HG03469 (cell line): ENCODE measurements around the gene PNPLA2.

Source experiments
- ATAC-seq: cut with Tn5 transposase; IDR thresholded peaks from one replicate; pipeline ENCODE4 v1.9.1; 2021; ENCODE audit warnings: mild to moderate bottlenecking, moderate library complexity, moderate number of reproducible peaks; ENCODE audit not compliant: unreplicated experiment

PNPLA2 gene, protein sequence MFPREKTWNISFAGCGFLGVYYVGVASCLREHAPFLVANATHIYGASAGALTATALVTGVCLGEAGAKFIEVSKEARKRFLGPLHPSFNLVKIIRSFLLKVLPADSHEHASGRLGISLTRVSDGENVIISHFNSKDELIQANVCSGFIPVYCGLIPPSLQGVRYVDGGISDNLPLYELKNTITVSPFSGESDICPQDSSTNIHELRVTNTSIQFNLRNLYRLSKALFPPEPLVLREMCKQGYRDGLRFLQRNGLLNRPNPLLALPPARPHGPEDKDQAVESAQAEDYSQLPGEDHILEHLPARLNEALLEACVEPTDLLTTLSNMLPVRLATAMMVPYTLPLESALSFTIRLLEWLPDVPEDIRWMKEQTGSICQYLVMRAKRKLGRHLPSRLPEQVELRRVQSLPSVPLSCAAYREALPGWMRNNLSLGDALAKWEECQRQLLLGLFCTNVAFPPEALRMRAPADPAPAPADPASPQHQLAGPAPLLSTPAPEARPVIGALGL

DNA sequence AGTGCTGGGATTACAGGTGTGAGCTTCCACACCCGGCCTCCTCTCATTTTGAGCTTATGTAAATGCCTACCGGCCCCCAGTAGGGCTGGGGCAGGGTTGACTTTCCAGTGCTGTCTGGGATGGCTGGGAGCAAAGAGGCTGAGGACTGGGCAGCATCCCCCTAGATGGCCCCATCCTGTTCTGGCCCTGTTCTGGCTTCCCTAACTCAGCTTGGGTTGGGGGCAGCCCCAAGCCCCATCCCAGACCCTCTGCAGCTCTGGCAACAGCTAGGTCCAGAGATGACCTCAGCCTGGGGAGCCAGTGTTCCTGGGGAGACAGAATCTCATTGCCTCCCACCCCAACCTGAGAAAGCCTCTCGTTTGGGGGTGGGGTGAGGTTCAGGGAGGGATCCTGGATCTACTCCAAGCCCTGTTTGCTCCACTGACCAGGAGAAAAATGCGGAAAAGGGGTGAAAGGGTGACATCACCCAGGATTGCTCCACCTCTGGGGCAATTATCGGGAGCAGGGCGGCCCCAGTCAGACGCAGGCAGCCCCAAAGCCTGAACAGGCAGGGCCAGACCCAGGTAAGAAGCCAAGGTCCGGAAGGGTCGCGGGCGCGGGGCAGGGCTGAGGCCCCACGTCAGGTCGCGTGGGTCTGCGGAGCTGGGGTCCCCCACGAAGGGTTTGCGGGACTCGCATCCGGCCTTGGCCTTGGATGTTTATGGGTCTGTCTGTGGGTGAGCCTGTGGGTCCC lies at the start of gene PNPLA2:
Gene PNPLA2 (plus strand): TSS at position 519 of the 733 bp plus-strand sequence. CDS start 805 bp downstream, outside the sequence.
- ATAC-seq = no peak

DNA sequence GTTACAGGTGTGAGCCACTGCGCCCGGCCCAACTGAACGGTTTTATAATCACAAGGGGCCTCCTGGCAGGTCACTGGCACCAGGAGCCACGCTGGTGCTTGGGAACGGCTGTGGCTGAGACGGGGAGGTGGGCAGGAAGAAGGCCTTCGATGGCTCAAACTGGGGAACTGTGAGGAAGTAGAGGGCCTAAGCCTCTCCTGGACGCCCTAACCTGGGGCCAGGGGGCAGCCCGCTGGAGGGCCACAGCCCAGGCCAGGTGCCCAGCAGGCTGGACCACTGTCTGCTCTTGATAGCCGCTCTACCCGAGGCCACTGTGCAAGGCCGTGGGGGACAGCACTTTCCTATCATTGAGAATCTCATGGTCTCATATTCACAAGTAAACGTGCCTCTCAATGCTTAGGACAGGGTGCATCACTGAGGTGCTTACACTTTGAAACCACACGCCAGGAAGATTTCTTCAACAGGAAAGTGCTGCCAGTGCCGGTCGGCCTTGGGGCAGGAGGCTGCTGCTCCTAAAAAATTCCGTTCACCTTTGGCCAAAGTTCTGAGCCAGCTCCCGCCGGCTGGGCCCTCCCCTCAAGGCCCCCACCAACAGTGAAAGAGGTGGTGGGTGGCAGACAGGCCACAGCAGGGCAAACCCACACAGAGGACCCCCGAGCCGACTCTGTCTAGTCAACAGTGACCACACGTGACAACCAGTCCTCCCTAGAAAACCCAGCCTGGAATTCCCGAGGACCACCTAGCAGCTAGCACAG lies 48.6 kb upstream of the PNPLA2 start:
- no peak for ATAC-seq

DNA sequence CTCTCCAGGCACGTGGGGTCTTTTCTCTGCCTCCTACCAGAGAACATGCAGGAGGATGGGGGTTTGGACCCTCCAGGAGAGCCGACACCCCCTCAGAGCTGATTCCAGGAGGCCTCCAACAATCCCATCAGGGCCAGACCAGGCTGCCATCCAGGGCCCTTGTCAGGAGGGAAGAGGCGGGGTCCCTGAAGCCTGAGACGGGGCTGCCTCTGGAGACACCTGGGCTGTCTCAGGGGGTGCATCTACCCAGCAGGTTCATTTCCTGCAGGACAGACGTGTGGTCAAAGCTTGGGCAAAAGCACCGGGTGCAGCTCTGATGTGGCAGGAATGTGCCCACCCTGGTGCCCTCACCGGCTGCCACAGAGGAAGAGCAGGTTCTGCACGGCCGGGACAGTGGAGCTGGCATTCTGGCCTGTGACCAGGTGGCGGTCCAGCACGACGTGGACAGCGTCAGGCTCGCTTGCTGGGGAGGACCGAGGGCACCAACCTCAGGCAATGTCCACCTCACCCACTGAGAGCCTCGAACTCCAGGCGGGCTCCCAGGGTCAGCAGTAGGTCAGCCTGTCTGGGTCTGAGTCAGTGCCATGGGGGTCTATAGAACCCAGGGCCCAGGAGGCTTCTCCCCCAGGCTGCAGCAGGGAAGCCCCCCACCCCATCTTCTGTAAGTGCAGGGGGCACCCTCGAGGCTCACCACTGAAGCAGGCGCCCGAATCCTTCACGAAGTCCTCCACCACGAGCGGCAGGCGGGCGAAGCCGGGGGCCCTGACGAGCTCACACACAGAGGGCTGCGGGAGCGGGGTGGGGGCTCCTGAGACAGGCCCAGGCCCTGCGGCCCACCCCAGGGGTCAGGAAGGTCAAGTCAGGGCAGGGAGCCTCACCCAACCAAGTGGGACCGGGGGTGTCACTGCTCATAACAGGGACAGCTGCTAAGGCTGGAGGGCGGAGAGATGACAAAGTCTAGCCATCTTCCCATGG lies 47.8 kb upstream of the PNPLA2 start:
- no peak for ATAC-seq

DNA sequence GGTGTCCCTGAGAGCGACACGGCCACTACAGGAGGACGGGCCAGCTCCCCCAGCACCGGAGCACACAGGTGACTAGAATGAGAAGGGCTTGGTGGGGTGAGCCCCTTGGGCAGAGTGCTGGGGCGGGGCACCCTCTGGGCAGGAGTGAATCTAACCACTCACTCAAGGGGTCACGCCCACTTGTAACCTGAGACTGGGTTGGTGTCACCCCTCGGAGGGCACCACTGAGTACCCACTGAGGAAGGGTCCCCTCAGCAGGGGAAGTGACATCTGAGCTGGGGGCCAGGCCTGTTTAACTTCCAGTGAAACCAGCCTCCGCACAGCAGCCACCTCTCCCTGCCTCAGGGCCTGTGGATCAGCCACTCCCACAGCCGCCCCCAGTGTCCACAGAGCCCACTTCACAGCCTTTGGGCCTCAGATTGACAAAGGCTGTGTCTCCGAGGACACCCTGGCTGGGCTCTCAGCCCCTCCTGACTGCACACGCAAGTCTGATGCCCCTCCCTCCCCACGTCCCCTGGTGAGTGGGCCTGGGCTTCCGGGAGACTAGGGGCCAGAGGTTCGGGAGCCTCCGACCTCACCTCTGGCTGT lies 47.0 kb upstream of the PNPLA2 start:
- ATAC-seq = no peak

DNA sequence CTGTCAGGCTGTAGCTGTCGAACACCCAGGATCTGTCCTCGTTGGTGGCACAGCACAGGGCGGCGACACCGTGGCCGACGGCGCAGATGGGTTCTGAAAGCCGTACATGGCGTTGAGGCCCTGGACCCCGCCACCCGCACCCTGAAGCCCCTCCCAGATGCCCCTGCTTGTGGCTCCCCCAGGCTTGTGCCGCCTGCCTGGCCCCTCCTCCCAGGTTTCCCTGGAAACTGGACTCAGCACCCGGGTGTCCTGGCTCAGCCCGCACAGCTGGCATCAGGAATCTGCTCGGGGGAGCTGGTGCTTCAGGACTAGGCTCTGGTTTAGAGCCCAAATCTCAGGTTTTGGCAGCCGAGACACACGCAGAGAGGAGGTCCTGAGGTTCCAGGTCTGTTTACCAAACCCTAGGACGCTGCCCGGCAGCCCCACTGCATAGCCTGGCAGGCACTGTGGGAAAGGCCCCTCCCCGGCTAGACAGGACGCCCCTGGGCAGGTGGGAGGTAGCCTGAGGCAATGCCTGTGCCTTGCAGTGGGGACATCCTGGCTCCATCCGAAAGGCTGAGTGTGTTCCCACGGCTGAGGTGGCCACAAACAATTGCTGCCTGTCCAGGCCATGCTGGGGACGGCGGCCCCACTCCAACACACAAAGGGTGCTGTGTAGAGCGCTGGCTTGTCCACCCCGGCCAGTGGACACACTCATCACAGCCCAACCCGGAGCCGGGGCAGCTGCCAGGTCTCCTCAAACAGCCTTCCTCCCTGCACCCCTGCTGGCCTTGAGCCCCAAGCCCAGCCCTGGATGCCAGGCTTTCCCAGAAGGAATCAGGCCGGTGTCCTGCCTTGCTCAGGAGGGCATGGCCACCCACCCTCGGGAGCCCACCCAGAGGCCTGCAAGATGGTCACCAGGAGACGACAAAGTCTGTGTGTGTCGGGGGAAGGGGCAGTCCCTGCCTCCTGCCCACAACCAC lies 46.0 kb upstream of the PNPLA2 start:
- ATAC-seq = no peak

DNA sequence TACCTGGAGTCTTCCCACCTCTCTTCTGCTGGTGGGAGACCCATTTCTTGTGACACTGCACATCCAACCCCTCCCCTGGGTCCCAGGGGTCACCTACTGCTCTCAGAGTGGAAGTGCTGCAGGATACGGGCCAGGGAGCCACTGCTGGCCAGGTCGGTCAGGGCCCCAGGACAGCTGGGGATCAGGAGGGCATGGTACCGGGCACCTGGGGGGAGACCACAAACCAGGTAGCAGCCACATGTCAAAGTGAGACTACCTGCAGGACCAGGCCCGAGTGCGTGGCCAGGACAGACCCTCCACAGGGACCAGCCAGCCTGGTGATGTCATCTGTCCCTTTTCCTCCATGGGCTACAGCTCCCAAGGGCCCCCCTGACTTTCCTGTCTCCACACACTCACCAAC lies 45.3 kb upstream of the PNPLA2 start:
- ATAC-seq = no peak

DNA sequence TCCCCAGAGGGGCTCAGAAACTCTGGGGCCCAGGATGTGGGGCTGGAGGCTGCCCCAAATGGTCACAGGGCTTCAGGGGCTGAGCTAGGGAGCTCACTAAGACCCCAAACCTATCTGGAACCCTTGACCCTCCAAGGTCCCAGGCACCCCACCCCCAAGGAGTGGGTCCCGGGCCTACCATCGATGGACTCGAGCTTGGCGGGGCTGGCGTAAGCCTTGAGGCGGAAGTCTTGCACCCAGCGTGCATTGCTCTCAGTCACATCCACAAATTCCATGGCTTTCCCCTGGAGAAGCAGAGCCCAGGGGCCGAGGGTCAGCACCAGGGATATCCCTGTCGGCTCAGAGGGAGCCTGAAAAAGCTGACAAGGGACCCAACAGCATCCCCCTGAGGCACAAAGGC lies 44.9 kb upstream of the PNPLA2 start:
- ATAC-seq = no peak

DNA sequence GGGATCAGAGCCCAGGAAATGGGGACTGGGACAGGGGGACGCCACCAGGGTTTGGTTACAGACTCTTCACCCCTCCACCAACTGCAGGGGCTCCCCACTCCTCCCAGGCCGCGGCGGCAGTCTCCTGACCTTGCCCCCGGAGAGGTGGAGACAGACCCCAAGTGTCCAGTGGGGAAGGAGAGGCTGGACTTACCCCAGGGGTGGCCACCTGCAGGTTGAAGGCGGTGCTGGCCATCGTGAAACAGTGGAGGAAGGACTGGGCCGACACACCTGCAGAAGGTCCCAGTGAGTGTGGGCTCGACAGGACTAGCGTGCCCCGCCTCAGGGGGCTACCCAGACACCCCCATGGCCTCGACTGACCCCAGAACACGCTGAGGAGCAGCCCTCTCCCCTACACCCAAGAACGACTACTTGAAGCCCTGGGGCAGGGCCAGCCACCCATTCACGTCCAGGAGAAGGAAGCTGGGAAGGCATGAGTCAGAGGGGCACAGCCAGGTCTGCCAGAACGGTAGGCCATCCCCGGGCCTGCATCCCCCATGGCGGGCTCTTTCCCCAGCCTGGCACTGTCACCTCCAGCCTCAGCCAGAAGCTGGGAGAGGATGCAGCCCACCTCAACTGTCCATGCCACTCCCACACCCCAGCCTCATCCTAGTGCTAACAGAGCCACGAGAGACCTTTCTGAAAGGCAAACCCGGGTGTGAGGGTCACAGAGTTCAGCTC lies 43.7 kb upstream of the PNPLA2 start:
- no peak for ATAC-seq

DNA sequence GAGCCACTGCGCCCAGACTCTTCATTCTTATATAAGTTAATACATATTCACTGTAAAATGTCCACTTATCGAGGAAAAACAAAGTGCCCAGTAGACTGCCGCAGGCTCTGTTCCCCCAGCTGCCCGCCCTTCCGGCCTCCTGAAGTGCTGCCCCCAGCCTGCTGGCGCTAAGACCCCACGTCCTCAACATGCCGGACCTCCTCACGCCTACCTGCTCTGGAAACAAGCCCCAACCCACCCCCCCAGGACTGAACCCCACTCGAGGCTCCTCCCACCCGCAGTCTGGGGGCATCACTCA lies 42.5 kb upstream of the PNPLA2 start:
- no peak for ATAC-seq

DNA sequence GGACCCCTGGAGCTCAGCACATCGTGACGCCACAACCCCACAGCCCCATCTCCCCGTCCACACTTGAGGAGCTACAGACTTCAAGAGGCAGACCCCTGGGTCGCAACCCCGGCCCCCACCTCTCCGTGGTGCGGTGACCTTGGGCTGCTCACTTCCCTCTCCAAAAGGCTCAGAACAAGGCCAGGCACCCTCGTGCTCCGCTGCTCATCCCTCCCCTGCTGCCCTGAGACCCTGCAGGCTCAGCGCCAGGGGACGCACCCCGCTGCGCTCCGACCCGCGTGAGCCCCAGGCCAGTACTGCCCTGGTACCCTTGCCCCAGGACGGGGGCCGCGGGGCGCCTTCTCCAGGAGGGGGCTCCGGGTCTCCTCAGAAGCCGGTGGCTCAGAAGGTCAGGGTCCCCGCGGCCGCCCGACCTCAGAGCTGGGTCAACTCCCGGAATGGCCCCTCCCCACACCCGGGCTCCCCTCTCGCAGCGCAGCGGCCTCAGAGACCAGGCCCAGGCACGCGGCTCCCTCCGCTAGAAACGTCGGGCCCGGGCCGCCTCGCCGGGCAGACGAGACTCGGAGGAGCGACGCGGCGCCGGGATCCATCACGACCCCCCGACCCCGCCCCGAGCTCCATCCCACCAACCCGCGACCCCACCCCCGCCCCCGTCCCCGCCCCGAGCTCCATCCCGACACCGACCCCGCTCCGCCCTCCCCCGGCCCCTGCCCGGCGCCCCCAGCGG lies 42.0 kb upstream of the PNPLA2 start:
- ATAC-seq = no peak

DNA sequence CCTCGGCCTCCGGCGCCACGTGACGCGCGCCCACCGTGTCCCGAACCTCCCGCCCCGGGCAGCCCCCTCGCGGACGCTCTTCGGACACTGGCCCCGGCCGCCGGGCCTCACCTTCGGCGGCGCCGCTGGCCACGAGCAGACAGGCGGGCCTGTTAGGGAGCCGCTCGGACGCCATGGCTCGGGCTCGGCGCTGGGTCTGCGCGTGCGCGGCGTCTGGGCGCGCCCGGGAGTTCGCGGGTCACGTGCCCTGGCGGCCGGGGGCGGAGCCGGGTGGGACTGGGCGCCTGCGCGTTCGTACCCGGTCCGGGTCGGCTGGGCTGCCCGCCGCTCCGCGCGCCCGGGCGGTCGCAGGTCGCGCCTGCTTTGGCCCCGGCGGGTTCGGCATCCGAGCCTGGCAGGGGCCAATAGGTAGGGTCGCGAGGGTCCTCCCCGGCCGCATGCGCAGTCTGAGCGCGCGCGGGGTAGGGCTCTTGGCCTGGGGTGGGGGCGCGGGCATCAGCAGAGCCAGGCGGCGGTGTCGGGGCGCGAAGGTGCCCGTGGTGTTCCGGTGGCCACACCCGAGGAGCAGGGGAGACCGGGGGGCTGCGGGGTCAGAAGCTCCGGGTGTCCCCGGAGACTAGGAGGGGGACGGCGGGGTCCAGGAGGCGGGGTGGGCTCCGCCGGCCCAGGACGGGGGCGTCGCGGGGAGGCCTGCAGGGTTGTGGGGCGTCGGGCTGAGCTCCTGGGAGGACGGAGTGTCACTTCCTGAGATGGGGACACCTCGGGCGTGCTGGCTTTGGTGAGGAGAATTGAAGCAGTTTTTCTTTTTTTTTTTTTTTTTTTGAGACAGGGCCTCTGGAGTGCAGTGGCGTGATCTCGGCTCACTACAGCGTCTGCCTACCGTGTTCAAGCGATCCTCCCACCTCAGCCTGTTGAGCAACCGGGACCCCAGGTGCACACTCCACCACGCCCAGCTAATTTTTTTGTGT lies 41.1 kb upstream of the PNPLA2 start, which contains the start of gene GATD1:
Gene GATD1 (minus strand): TSS at position 200 of the 968 bp plus-strand sequence. CDS start 25 bp downstream, at position 175.
- peak; percentile 45 for ATAC-seq

DNA sequence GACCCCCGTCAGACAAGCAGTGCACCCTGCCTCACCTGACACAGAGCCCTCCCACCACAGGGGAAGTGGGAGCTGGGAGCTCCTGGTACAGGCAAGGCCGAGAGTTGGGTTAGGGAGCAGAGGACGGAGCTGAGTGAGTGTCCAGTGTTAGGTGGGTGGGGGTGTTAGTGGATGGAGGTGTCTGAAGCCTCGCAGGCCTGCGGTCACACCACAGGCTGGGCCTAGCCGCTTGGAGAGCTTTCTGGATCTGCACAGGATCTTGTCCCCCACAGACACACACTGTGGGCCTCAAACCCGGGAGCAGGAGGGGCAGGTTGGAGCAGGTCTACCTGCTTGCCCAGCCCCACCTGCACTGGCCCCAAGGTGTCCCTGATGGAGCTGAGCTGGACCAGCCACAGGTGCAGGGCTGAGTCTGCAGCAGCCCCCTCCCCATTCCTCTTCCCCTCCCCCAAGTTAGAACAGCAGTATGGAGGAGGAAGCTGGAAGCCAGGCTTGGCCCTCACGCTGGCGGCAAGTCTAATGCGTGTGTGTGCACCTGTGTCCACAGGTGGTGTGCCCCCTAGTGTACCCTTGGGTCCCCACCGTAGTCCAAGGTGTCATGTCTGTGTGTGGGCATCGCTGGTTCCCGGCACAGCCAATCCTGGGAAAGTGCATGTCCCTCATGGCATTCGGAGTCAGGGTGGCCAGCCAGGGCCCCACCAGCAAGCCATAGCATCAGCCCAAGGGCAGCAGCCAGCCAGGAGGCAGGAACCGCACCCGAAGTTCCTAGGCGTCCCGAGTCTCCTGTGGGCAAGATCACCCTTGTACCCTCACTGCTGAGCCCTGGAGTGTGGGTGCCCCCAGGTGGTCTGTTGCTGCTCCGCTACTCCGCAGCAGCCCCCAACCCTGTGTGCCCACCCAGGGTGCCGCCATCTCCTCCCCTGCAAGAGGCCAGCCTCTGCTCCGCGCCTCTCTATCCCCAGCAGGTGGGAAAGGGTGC lies 39.4 kb upstream of the PNPLA2 start:
- ATAC-seq = no peak

DNA sequence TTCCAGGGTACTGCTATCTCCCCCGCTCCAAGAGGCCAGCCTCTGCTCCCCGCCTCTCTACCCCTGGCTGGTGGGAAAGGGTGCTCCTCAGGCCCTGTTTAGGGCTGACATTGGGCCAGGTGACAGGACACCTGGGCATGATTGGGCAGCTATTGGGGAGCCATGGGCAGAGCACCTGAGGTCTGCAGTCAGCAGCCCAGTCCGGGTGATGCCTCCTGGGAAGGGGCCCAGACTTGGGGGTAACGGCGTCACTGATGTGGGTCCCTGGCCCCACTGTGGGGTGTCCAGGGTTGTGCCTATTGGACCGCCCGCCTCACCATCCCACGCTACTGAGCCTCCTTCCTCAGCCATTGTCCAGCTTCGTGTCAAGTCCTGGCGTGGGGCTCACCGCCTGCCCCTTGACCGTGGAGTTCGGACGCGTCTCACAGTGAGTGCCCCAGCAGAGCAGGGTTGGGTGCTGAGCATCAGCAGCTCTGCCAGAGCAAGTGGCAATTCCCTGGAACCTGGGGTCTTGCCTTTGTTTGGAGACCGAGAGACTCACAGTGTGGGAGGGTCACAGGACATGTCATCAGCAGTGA lies 38.7 kb upstream of the PNPLA2 start:
- no peak for ATAC-seq

DNA sequence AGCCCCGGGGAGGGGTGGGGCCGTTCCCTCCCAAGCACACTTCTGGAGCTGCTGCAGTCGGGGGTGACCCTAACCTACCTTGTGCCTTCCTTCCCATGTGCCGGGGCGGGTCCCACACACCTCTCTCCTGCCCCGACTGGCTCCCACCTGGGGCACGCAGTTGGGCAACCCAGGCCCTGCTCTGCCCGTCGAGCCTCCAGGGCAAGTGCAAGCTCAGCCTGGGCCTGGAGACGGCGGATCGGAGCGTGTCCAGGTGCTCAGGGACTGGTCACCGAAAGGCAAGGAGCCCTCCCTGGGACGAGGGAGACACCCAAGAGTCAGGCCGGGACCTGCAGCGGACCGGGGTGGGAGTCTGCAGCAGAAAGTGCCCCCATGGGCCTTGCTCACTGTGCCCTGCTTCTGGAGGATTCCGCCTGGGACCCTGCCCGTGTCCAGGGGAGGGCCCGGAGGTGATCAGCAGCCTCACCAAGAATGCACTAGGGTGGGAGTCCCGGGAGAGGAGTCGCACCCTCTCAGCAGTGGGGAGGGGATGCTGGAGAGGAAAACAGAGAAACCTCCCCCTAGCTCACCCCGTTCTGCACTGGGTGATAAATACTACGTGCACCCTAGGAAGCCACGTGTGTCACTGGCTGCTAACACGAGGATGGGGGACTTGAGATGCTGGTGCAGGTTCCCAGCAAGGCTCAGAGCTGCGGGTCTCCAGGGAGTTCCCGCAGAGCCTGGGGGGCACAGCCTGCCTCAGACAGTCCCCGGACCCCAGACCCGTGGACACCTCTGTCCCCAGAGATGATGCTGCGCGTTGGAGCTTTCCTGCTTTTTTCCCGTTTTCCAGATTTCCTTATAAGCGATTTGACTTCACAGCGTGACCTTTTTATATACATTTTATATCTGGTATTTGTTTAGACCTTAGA lies 36.2 kb upstream of the PNPLA2 start:
- no peak for ATAC-seq
